H9 (cell line): Measurements from ENCODE around the gene PSTPIP1. TPM values are rescaled to one million over a fixed set of nuclear protein-coding genes. Genes with fewer than 3 reads are reported as not detected.

Experiments
- DNase-seq: peaks from one replicate; pipeline ENCODE4 v3.0.0-alpha.2; 2017
- H2AFZ ChIP-seq: one replicate; pipeline ENCODE4 v1.6.1; 2013; ENCODE audit warnings: mild to moderate bottlenecking, low read length, control low read depth, moderate library complexity
- H2AK5ac ChIP-seq: 2 replicates; pipeline ENCODE4 v1.6.1; 2013; ENCODE audit warnings: low read length, control low read depth, mixed read lengths; ENCODE audit not compliant: insufficient read length
- H2BK120ac ChIP-seq: one replicate; pipeline ENCODE4 v1.6.1; 2013; ENCODE audit warnings: low read depth, mild to moderate bottlenecking, low read length, control low read depth, inconsistent platforms; ENCODE audit not compliant: poor library complexity, severe bottlenecking
- H2BK12ac ChIP-seq: 2 replicates; pipeline ENCODE4 v1.6.1; 2013; ENCODE audit warnings: low read length, control low read depth, mixed read lengths, low read depth; ENCODE audit not compliant: insufficient read length
- H2BK15ac ChIP-seq: 2 replicates; pipeline ENCODE4 v1.6.1; 2013; ENCODE audit warnings: low read depth, low read length, control low read depth
- H2BK20ac ChIP-seq: one replicate; pipeline ENCODE4 v1.6.1; 2013; ENCODE audit warnings: low read depth, mild to moderate bottlenecking, low read length, control low read depth, inconsistent platforms; ENCODE audit not compliant: poor library complexity, severe bottlenecking
- H2BK5ac ChIP-seq: 2 replicates; pipeline ENCODE4 v1.6.1; 2013; ENCODE audit warnings: low read length, control low read depth, mixed read lengths; ENCODE audit not compliant: insufficient read length
- H3K14ac ChIP-seq: 2 replicates; pipeline ENCODE4 v1.6.1; 2013; ENCODE audit warnings: low read length, control low read depth; ENCODE audit not compliant: insufficient read depth
- H3K18ac ChIP-seq: 2 replicates; pipeline ENCODE4 v1.6.1; 2013; ENCODE audit warnings: low read depth, mild to moderate bottlenecking, mixed read lengths, low read length, control low read depth; ENCODE audit not compliant: insufficient read length
- H3K23ac ChIP-seq: 2 replicates; pipeline ENCODE4 v1.6.1; 2013; ENCODE audit warnings: low read length, control low read depth, mixed read lengths, low read depth; ENCODE audit not compliant: insufficient read length
- H3K23me2 ChIP-seq: 2 replicates; pipeline ENCODE4 v1.6.1; 2013; ENCODE audit warnings: low read depth, mild to moderate bottlenecking, mixed read lengths, low read length, control low read depth; ENCODE audit not compliant: insufficient read length, poor library complexity, severe bottlenecking
- H3K27ac ChIP-seq: 2 replicates; pipeline ENCODE4 v1.5.1; 2013; ENCODE audit warnings: low read length, control low read depth, mixed read lengths, low read depth; ENCODE audit not compliant: insufficient read length
- H3K27me3 ChIP-seq: 2 replicates; pipeline ENCODE4 v1.6.1; 2013; ENCODE audit warnings: low read length, control low read depth, inconsistent platforms; ENCODE audit not compliant: insufficient read depth
- H3K4ac ChIP-seq: 2 replicates; pipeline ENCODE4 v1.6.1; 2013; ENCODE audit warnings: low read depth, mild to moderate bottlenecking, control low read depth, inconsistent platforms, low read length, moderate library complexity
- H3K4me1 ChIP-seq: 2 replicates; pipeline ENCODE4 v1.6.1; 2013; ENCODE audit warnings: low read length, control low read depth, inconsistent platforms; ENCODE audit not compliant: insufficient read depth
- H3K4me2 ChIP-seq: 2 replicates; pipeline ENCODE4 v1.6.1; 2013; ENCODE audit warnings: low read length, control low read depth, mixed read lengths; ENCODE audit not compliant: insufficient read length, insufficient read depth
- H3K56ac ChIP-seq: 2 replicates; pipeline ENCODE4 v1.6.1; 2013; ENCODE audit warnings: low read depth, mild to moderate bottlenecking, mixed read lengths, low read length, control low read depth; ENCODE audit not compliant: insufficient read length
- H3K79me1 ChIP-seq: 2 replicates; pipeline ENCODE4 v1.6.1; 2013; ENCODE audit warnings: low read depth, mild to moderate bottlenecking, moderate library complexity, low read length, control low read depth, inconsistent platforms; ENCODE audit not compliant: insufficient read depth, poor library complexity, severe bottlenecking
- H3K79me2 ChIP-seq: 2 replicates; pipeline ENCODE4 v1.6.1; 2013; ENCODE audit warnings: low read length, control low read depth, inconsistent platforms; ENCODE audit not compliant: insufficient read depth
- H3K9ac ChIP-seq: 2 replicates; pipeline ENCODE4 v1.6.1; 2013; ENCODE audit warnings: low read length, control low read depth, mixed read lengths; ENCODE audit not compliant: insufficient read length; ENCODE audit errors: extremely low read depth
- H3K9me3 ChIP-seq: one replicate; pipeline ENCODE4 v1.6.1; 2013; ENCODE audit warnings: low read depth, low read length, inconsistent platforms; ENCODE audit not compliant: control insufficient read depth
- H3T11ph ChIP-seq: one replicate; pipeline ENCODE4 v1.6.1; 2013; ENCODE audit warnings: mild to moderate bottlenecking, low read length, control low read depth, inconsistent platforms
- H4K20me1 ChIP-seq: one replicate; pipeline ENCODE4 v1.6.1; 2013; ENCODE audit not compliant: control insufficient read depth, insufficient read length, insufficient read depth
- H4K5ac ChIP-seq: 2 replicates; pipeline ENCODE4 v1.6.1; 2013; ENCODE audit warnings: low read depth, mild to moderate bottlenecking, mixed read lengths, low read length, control low read depth; ENCODE audit not compliant: insufficient read length
- H4K8ac ChIP-seq: replicated peaks from 2 replicates; pipeline ENCODE4 v1.6.1; 2013; ENCODE audit warnings: low read length, control low read depth, mixed read lengths, low read depth; ENCODE audit not compliant: insufficient read length
- H4K91ac ChIP-seq: 2 replicates; pipeline ENCODE4 v1.6.1; 2013; ENCODE audit warnings: low read depth, mild to moderate bottlenecking, moderate library complexity, mixed read lengths, low read length, control low read depth; ENCODE audit not compliant: insufficient read length
- H3K27ac Mint-ChIP-seq, 3 experiments: 2 replicates in 2 of 3; 3 replicates in 1 of 3; pipeline ENCODE4 v1.8.0; 2020 to 2021; ENCODE audit warnings: mixed read lengths in 3 of 3, mild to moderate bottlenecking in 1 of 3, moderate library complexity in 1 of 3
- H3K27me3 Mint-ChIP-seq: 2 replicates; pipeline ENCODE4 v1.8.0; 2021; ENCODE audit warnings: low read depth, mild to moderate bottlenecking, moderate library complexity, mixed read lengths
- H3K36me3 Mint-ChIP-seq, 3 experiments: 2 replicates in 2 of 3; 3 replicates in 1 of 3; pipeline ENCODE4 v1.8.0; 2020 to 2021; ENCODE audit warnings: low read depth in 3 of 3, mixed read lengths in 3 of 3; ENCODE audit not compliant: insufficient read depth in 1 of 3
- H3K4me1 Mint-ChIP-seq, 2 experiments: 2 replicates each; pipeline ENCODE4 v1.8.0; 2020; ENCODE audit warnings: mixed read lengths in 2 of 2
- H3K4me3 Mint-ChIP-seq, 2 experiments: 2 replicates in 1 of 2; 3 replicates in 1 of 2; pipeline ENCODE4 v1.8.0; 2020 to 2021; ENCODE audit warnings: mild to moderate bottlenecking in 2 of 2, mixed read lengths in 2 of 2, moderate library complexity in 1 of 2
- H3K9me3 Mint-ChIP-seq, 2 experiments: 2 replicates in 1 of 2; 3 replicates in 1 of 2; pipeline ENCODE4 v1.8.0; 2020; ENCODE audit warnings: mild to moderate bottlenecking in 2 of 2, mixed read lengths in 2 of 2, moderate library complexity in 1 of 2
- CTCF ChIP-seq: fragments of 200-600 bp; sonication (generic); conservative IDR thresholded peaks from 3 replicates; pipeline ENCODE4 v1.8.0; 2021; ENCODE audit warnings: antibody characterized with exemption, mild to moderate bottlenecking
- WGBS: extraction: QIAGEN DNeasy Blood & Tissue Kit; methylation state at CpG from one replicate; pipeline ENCODE4 v1.1.7; 2013; ENCODE audit warnings: missing lambda C conversion rate, low lambda C conversion rate, mixed read lengths; ENCODE audit not compliant: insufficient read length; ENCODE audit errors: extremely low coverage; 5-methylcytosine and 5-hydroxymethylcytosine counted together
- total RNA-seq: library from RNA; stranded (reverse); gene quantifications from 2 replicates; pipeline ENCODE4 v1.2.1, GENCODE V29; 2021

Gene PSTPIP1
- total RNA-seq, 1 experiment from 2014 or later, result 1.8 TPM

- H3K23ac ChIP-seq, result no peak overlapping the region
- no peak overlapping the region for H3T11ph ChIP-seq
- H3K9me3 ChIP-seq, result no peaks in the 10 kb centered on the region
Measured at GRCh38 chr15:76974456-76975036, 20.4 kb upstream of the PSTPIP1 start.

More at GRCh38 chr15:76974456-76975036, 20.4 kb upstream of the PSTPIP1 start:
- Mint-ChIP-seq H3K36me3 (peaks cover 0 to 2% (median under 1%) of the 10 kb centered on the region in 3 experiments; a peak in 2 of 7 replicates), H3K27ac (no peak overlapping the region), H3K4me3 (no peak overlapping the region), H3K4me1 (peaks cover 5 to 8% of the 10 kb centered on the region in 2 experiments), H3K9me3 (peaks cover 1 to 2% of the 10 kb centered on the region in 2 experiments; a peak in 2 of 5 replicates), H3K27me3 (no peaks in the 10 kb centered on the region)
- H4K91ac ChIP-seq, result no peak overlapping the region
- no peaks in the 10 kb centered on the region for H3K79me2 ChIP-seq
- H3K4me2 ChIP-seq, result no peak overlapping the region
- no peak overlapping the region for H3K4ac ChIP-seq
- no peak overlapping the region for H3K14ac ChIP-seq
- H3K79me1 ChIP-seq, result no peaks in the 10 kb centered on the region
- no peak overlapping the region for H3K9ac ChIP-seq
- DNase-seq, result no peak
- H4K5ac ChIP-seq, result no peak overlapping the region
- H2AK5ac ChIP-seq, result no peak overlapping the region
- no CpG with 5 or more reads among the region's 4 CpGs for WGBS
- no peak overlapping the region for H2BK20ac ChIP-seq
- no peaks in the 10 kb centered on the region for H3K27me3 ChIP-seq
- H3K27ac ChIP-seq, result no peak overlapping the region
- H3K18ac ChIP-seq, result no peak overlapping the region
- no peaks in the 10 kb centered on the region for H3K23me2 ChIP-seq
- no peak overlapping the region for H2BK12ac ChIP-seq
- TF ChIP-seq CTCF, result no peak
- no peak overlapping the region for H2BK5ac ChIP-seq
- H2AFZ ChIP-seq, result no peak overlapping the region
- H4K20me1 ChIP-seq, result no peaks in the 10 kb centered on the region
- H3K4me1 ChIP-seq, result no peaks in the 10 kb centered on the region
- H4K8ac ChIP-seq, result no peak overlapping the region
- no peak overlapping the region for H2BK15ac ChIP-seq
- H3K56ac ChIP-seq, result no peak overlapping the region
- no peak overlapping the region for H2BK120ac ChIP-seq
